Renal cortical epithelial cell (primary cell): Measurements from ENCODE around the gene HRH2. TPM values are rescaled to one million over a fixed set of nuclear protein-coding genes. Genes with fewer than 3 reads are reported as not detected.
"Not testable (repeated sequence)": the region's sequence is repeated elsewhere in the genome, so short reads cannot be mapped to it uniquely, and the experiment has no call there.

Source experiments
- DNase-seq: peaks from one replicate; pipeline ENCODE4 v3.0.0-alpha.2; 2011; ENCODE audit warnings: low read depth
- total RNA-seq: library from RNA; depleted of rRNA; stranded (reverse); fragments of >200 nt; gene quantifications from 2 replicates; pipeline ENCODE4 v1.2.3, GENCODE V29; 2014

Gene HRH2
- total RNA-seq, 1 donor from 2014 or later, result 0.10 TPM

- no peak for DNase-seq
Measured at GRCh38 chr5:175738602-175739133, 80.8 kb downstream of the HRH2 start.

GRCh38 chr5:175740014-175740413, 82.1 kb downstream of the HRH2 start:
- no peak for DNase-seq

GRCh38 chr5:175741556-175741955, 83.7 kb downstream of the HRH2 start:
- no peak for DNase-seq

- DNase-seq, result no peak
Measured at GRCh38 chr5:175742290-175742994, 84.6 kb downstream of the HRH2 start.

GRCh38 chr5:175743676-175744210, 85.9 kb downstream of the HRH2 start:
- peak; percentile 1 for DNase-seq

- no peak for DNase-seq
Measured at GRCh38 chr5:175745210-175745609, 87.3 kb downstream of the HRH2 start.

GRCh38 chr5:175746851-175747250, 89.0 kb downstream of the HRH2 start:
- no peak for DNase-seq

GRCh38 chr5:175747539-175748060, 89.7 kb downstream of the HRH2 start:
- no peak for DNase-seq

- no peak for DNase-seq
Measured at GRCh38 chr5:175748650-175749049, 90.8 kb downstream of the HRH2 start.

- DNase-seq, result no peak
Measured at GRCh38 chr5:175749591-175749990, 91.7 kb downstream of the HRH2 start.

- DNase-seq, result no peak
Measured at GRCh38 chr5:175750511-175750931, 92.7 kb downstream of the HRH2 start.

GRCh38 chr5:175751369-175751768, 93.5 kb downstream of the HRH2 start:
- no peak for DNase-seq

GRCh38 chr5:175752826-175753535, 95.1 kb downstream of the HRH2 start:
- no peak for DNase-seq

- no peak for DNase-seq
Measured at GRCh38 chr5:175753536-175754402, 95.9 kb downstream of the HRH2 start.

GRCh38 chr5:175759991-175760390, 102.1 kb downstream of the HRH2 start:
- not testable (repeated sequence) for DNase-seq

Other genes starting within 250 kb of the HRH2 start
- gene DRD1, start 213.9 kb upstream of the HRH2 start, total RNA-seq, result not detected in 2 replicates
- gene SFXN1, start 179.5 kb upstream of the HRH2 start, total RNA-seq, result 106 and 123 TPM in 2 replicates
- gene CPLX2, start 213.5 kb downstream of the HRH2 start, total RNA-seq, result not detected in 2 replicates